ENCODE results near the gene PRKAR1A.

PRKAR1A gene

GRCh38 chr17:68600067-68600930, 88.1 kb downstream of the PRKAR1A start:
- no peak for DNase-seq (ENCODE audit: low read depth)

All from ELR (cell line).